Progenitor cell of endocrine pancreas (in vitro differentiated cells): Measurements from ENCODE around the gene MCM5. TPM values are rescaled to one million over a fixed set of nuclear protein-coding genes. Genes with fewer than 3 reads are reported as not detected.

Experiments
- DNase-seq: peaks from one replicate; pipeline ENCODE4 v3.0.0; 2021; ENCODE audit warnings: low spot score; ENCODE audit not compliant: unreplicated experiment
- H3K27ac Mint-ChIP-seq: 2 replicates; pipeline ENCODE4 v1.8.0; 2021; ENCODE audit warnings: mild to moderate bottlenecking, moderate library complexity, mixed read lengths
- H3K27me3 Mint-ChIP-seq: 2 replicates; pipeline ENCODE4 v1.8.0; 2021; ENCODE audit warnings: mixed read lengths
- H3K36me3 Mint-ChIP-seq: 2 replicates; pipeline ENCODE4 v1.8.0; 2022; ENCODE audit warnings: mixed read lengths; ENCODE audit not compliant: insufficient read depth
- H3K4me1 Mint-ChIP-seq: 2 replicates; pipeline ENCODE4 v1.8.0; 2021; ENCODE audit warnings: low read depth, mixed read lengths
- H3K4me3 Mint-ChIP-seq: 2 replicates; pipeline ENCODE4 v1.8.0; 2021; ENCODE audit warnings: low read depth, mild to moderate bottlenecking, moderate library complexity, mixed read lengths
- H3K9me3 Mint-ChIP-seq: 2 replicates; pipeline ENCODE4 v1.8.0; 2021; ENCODE audit warnings: low read depth, mixed read lengths
- total RNA-seq: library from RNA; stranded (reverse); gene quantifications from 2 replicates; pipeline ENCODE4 v1.2.1, GENCODE V29; 2021
- TF ChIP-seq, protein P1 (sequence below): fragments of 200-600 bp; sonication (generic); IDR thresholded peaks from one replicate; pipeline ENCODE4 v1.5.0; 2021; ENCODE audit warnings: antibody characterized with exemption, mild to moderate bottlenecking; ENCODE audit not compliant: unreplicated experiment

MCM5 gene
- total RNA-seq, 1 donor from 2014 or later: 92.8 TPM

GRCh38 chr22:35384975-35385588 is 14.9 kb upstream of the MCM5 start:
- Mint-ChIP-seq H3K36me3 (no peaks in the 10 kb centered on the region), H3K27me3 (no peaks in the 10 kb centered on the region), H3K4me1 (peaks cover 11% of the 10 kb centered on the region), H3K4me3 (no peak overlapping the region), H3K9me3 (no peaks in the 10 kb centered on the region), H3K27ac (no peak overlapping the region)
- TF ChIP-seq, protein P1, sequence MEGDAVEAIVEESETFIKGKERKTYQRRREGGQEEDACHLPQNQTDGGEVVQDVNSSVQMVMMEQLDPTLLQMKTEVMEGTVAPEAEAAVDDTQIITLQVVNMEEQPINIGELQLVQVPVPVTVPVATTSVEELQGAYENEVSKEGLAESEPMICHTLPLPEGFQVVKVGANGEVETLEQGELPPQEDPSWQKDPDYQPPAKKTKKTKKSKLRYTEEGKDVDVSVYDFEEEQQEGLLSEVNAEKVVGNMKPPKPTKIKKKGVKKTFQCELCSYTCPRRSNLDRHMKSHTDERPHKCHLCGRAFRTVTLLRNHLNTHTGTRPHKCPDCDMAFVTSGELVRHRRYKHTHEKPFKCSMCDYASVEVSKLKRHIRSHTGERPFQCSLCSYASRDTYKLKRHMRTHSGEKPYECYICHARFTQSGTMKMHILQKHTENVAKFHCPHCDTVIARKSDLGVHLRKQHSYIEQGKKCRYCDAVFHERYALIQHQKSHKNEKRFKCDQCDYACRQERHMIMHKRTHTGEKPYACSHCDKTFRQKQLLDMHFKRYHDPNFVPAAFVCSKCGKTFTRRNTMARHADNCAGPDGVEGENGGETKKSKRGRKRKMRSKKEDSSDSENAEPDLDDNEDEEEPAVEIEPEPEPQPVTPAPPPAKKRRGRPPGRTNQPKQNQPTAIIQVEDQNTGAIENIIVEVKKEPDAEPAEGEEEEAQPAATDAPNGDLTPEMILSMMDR: no peak
- no peak for DNase-seq

DNA sequence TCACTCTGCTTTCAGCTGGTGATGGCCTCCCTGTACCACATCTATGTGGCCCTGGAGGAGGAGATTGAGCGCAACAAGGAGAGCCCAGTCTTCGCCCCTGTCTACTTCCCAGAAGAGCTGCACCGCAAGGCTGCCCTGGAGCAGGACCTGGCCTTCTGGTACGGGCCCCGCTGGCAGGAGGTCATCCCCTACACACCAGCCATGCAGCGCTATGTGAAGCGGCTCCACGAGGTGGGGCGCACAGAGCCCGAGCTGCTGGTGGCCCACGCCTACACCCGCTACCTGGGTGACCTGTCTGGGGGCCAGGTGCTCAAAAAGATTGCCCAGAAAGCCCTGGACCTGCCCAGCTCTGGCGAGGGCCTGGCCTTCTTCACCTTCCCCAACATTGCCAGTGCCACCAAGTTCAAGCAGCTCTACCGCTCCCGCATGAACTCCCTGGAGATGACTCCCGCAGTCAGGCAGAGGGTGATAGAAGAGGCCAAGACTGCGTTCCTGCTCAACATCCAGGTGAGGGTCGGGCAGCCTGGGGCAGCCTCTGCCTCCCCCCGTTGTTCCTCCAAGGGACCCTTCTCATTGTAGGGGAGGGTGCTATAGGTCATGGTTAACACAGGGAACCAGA is 13.2 kb upstream of the MCM5 start:
- TF ChIP-seq, protein P1: no peak
- no peaks in the 10 kb centered on the region for H3K36me3 Mint-ChIP-seq
- peaks cover under 1% of the 10 kb centered on the region for H3K4me1 Mint-ChIP-seq

DNA sequence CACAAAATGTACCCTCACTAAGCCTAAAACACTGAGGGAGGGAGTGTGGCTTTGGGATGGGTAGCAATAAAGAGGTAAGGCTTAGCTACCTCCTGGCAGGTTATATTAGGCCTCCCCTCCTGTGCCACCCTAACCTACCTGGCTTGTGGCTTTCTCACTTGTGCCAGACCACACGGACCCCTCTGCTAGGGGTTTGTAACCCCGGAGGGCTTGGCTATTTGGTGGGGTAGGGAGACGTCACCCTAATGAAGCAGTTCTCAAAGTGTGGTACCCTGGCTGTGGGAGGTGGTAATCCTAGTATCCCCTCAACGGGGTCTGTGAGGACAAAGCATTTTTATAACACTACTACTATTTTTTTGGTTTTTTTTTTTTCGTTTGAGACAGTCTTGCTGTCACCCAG is 9.0 kb upstream of the MCM5 start:
- DNase-seq: no peak
- no peaks in the 10 kb centered on the region for H3K9me3 Mint-ChIP-seq
- TF ChIP-seq, protein P1: no peak
- peaks cover 2% of the 10 kb centered on the region for H3K4me1 Mint-ChIP-seq
- no peak overlapping the region for H3K4me3 Mint-ChIP-seq
- H3K27ac Mint-ChIP-seq: no peak overlapping the region
- no peaks in the 10 kb centered on the region for H3K27me3 Mint-ChIP-seq
- no peaks in the 10 kb centered on the region for H3K36me3 Mint-ChIP-seq

More for the DNA sequence above, 13.2 kb upstream of the MCM5 start:
- Mint-ChIP-seq H3K27me3 (no peaks in the 10 kb centered on the region), H3K4me3 (no peak overlapping the region), H3K9me3 (no peaks in the 10 kb centered on the region), H3K27ac (no peak overlapping the region)
- DNase-seq: no peak

- peaks cover 4% of the 10 kb centered on the region for H3K4me1 Mint-ChIP-seq
- TF ChIP-seq, protein P1: no peak
- H3K4me3 Mint-ChIP-seq: no peak overlapping the region
- no peaks in the 10 kb centered on the region for H3K36me3 Mint-ChIP-seq
- H3K27me3 Mint-ChIP-seq: no peaks in the 10 kb centered on the region
- no peak overlapping the region for H3K27ac Mint-ChIP-seq
- DNase-seq: no peak
- no peaks in the 10 kb centered on the region for H3K9me3 Mint-ChIP-seq
Observed at GRCh38 chr22:35392357-35392756, 7.6 kb upstream of the MCM5 start.

GRCh38 chr22:35393116-35394010 is 6.6 kb upstream of the MCM5 start:
- no peaks in the 10 kb centered on the region for H3K9me3 Mint-ChIP-seq
- peaks cover 7% of the 10 kb centered on the region for H3K4me1 Mint-ChIP-seq
- H3K4me3 Mint-ChIP-seq: no peak overlapping the region
- no peaks in the 10 kb centered on the region for H3K36me3 Mint-ChIP-seq
- no peak for DNase-seq
- H3K27ac Mint-ChIP-seq: no peak overlapping the region
- H3K27me3 Mint-ChIP-seq: no peaks in the 10 kb centered on the region
- TF ChIP-seq, protein P1: no peak
